CD4-positive, alpha-beta T cell treated with Interleukin-21 for 1 hour (primary cell): Measurements from ENCODE around the gene C11orf86.
"Not testable (repeated sequence)": the region's sequence is repeated elsewhere in the genome, so short reads cannot be mapped to it uniquely, and the experiment has no call there.

ENCODE experiments used
- DNase-seq: peaks from one replicate; pipeline ENCODE4 v3.0.0-alpha.2; 2020

Gene C11orf86

GRCh38 chr11:66967670-66968425, 7.3 kb upstream of the C11orf86 start:
- no peak for DNase-seq

- no peak for DNase-seq
These were observed 5.4 kb upstream of the C11orf86 start for GRCh38 chr11:66969584-66970225.

- no peak for DNase-seq
These were observed 4.7 kb upstream of the C11orf86 start for GRCh38 chr11:66970371-66970806.

- no peak for DNase-seq
These were observed 4.2 kb upstream of the C11orf86 start for GRCh38 chr11:66970807-66971442.

- DNase-seq = no peak
These were observed 3.6 kb upstream of the C11orf86 start for GRCh38 chr11:66971488-66971887.

GRCh38 chr11:66973956-66974580, 1.0 kb upstream of the C11orf86 start:
- DNase-seq = no peak

- no peak for DNase-seq
These were observed 412 bp downstream of the C11orf86 start for GRCh38 chr11:66975405-66976027.

- no peak for DNase-seq
These were observed 944 bp downstream of the C11orf86 start for GRCh38 chr11:66976028-66976467.

GRCh38 chr11:66976925-66977324, 1.8 kb downstream of the C11orf86 start:
- no peak for DNase-seq

GRCh38 chr11:66978229-66978628, 3.1 kb downstream of the C11orf86 start:
- no peak for DNase-seq

GRCh38 chr11:66978717-66979116, 3.6 kb downstream of the C11orf86 start:
- no peak for DNase-seq

- no peak for DNase-seq
These were observed 4.4 kb downstream of the C11orf86 start for GRCh38 chr11:66979336-66979980.

- DNase-seq = no peak
These were observed 7.0 kb downstream of the C11orf86 start for GRCh38 chr11:66981976-66982578.

GRCh38 chr11:66983275-66983924, 8.3 kb downstream of the C11orf86 start:
- DNase-seq = no peak

GRCh38 chr11:66985508-66986177, 10.5 kb downstream of the C11orf86 start:
- DNase-seq = no peak

- no peak for DNase-seq
These were observed 11.1 kb downstream of the C11orf86 start for GRCh38 chr11:66986178-66986545.

GRCh38 chr11:66987158-66987620, 12.1 kb downstream of the C11orf86 start:
- no peak for DNase-seq

- DNase-seq = no peak
These were observed 13.0 kb downstream of the C11orf86 start for GRCh38 chr11:66987924-66988637.

- not testable (repeated sequence) for DNase-seq
These were observed 13.6 kb downstream of the C11orf86 start for GRCh38 chr11:66988741-66989140.

GRCh38 chr11:66989360-66989759, 14.3 kb downstream of the C11orf86 start:
- not testable (repeated sequence) for DNase-seq
